HG03066 (cell line): Measurements from ENCODE around the gene INVS.
"Not testable (repeated sequence)": the region's sequence is repeated elsewhere in the genome, so short reads cannot be mapped to it uniquely, and the experiment has no call there.

ENCODE experiments used
- ATAC-seq: cut with Tn5 transposase; IDR thresholded peaks from one replicate; pipeline ENCODE4 v1.9.1; 2021; ENCODE audit warnings: low read depth; ENCODE audit not compliant: unreplicated experiment

INVS gene

DNA sequence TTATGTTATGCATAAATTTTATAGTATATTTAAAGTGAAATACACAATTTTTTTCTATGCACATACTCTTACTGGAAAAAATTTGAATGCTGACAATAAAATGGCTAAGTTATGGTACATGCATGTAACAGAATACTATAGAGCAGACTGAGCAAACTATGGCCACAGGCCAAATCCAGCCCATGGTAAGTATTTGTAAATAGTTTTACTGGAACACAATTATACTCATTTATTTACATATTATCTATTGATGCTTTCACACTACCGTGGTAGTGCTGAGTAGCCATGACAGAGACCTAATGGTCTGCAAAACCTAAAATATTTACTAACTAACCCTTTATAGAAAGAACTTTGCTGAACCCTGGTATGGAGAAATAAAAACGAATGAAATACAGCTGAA is 208.0 kb downstream of the INVS start:
- no peak for ATAC-seq

DNA sequence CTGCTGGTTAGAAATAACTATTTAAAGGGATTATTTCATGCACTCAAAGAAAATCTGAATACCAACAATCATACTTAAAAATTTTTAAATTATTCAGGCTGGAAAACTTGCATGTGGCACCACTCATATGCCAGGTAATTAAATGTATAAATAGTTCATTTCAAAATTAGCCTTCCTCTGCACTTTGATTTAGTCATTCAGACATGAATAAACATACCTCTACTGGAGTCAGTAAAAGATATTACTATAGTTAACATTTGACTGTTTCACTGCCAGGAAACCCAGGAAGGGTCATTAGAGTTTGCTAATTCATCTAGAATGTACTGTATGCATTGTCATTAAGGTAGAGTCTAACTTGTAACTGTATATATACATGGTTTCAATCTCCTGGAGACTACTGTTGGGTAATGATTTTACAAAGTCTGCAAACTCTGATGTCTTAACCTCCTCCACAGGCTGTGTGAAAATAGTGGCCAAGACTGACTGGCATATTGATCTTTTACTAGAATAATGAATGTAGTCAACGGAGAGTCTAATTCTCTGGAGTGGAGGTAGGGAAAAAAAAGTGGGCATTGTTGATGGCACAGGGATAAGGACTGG is 210.0 kb downstream of the INVS start:
- ATAC-seq, result no peak

DNA sequence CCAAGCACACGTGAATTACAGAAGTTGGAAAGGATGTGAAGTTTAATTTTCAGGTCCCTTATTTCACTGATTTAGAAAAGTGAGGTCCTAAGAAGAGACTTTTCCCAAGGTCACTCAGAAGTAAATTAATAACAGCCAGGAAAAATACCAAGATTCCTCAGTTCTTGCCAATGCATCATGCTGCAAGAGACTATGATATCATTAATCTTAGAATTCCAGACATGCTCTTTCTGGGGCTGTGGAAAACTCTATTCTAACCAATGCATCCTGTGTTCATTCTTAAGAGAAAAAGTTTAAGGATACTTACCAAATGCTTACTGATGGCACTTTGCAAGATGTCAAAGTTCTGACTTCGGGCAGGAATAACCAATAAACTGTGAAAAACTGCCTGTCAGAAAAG is 210.9 kb downstream of the INVS start:
- ATAC-seq, result no peak

DNA sequence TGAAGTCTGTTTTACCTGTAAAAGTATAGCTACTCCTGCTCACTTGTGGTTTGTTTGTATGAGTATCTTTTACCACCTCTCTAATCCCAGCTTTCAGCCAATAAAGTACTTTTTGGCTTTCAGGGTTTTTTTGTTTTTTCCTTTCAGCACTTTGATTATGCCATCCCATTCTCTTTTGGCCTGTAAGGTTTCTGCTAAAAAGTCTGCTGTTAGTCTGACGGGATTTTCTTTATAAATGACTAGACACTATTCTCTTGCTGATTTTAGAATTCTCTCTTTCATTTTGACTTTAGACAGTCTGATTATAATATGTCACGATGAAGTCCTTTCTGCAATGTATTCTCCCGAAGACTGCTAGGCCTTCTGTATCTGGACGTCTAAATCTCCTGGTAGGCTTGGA is 216.5 kb downstream of the INVS start:
- ATAC-seq, result no peak

DNA sequence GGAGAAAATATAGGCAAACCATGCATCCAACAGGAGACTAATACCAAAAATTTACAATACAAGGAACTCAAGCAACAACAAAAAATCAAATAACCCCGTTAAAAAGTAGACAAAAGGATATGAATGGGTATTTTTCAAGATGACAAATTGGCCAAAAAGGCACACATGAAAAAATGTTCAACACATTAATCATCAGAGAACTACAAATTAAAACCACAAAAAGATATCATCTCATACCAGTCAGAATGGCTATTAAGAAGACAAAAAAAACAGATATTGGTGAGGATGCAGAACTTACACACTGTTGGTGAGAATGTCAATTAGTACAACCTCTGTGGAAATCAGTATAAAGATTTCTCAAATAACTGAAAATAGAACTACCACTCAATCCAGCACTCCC is 218.7 kb downstream of the INVS start:
- ATAC-seq, result no peak

DNA sequence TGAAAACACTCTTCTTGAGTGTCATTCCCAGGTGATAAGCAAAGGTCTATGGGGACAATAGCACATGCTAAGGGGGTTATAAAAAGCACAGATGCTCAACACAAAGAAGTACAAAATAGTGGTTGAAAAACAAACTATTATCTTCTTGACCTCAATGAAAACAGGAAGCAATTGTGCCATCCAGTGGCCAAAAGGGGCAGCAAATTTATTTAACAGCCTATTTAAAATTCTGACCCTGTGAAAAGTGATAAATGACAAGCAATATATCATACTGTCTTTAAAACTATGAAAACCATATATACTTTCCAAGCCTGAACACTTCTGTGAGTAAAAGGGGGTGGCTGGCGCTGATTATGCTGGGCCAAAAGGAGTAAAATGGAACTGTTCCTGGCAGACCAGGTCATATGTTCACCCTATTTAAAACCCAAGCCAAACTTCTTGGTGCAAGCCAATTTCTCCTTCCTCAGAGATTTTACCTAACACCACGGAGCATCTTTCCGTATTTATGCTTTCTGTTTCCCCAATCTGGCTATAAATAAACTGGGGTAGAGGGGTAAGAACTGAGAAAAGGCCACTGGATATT is 224.0 kb downstream of the INVS start:
- ATAC-seq, result no peak

DNA sequence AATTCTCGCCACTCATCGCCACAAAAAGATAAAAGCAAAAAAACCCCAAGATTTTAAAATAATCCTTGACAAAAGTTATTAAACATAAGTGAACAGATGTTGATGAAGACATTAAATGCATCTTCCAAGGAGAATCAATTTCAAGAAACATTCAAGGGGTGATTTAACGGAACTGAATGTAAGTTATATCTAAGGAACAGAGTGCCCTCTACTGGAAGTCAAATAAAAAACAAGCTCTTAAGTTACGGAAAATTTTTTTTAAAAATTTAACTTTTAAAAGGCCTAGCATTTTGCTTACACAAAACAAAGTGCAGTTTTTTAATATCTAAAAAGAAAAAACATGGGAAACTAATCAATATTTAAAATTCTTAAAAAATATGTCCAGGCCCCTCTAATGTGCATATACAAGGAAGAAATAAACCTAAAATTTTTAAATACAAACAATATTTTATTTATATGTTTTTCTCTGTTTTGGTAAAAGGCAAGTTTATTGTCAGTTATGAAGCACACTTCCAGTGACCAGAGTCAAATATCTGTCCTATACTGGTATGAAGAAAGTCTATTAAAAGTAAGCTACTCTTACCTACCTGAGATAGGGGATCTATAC is 225.7 kb downstream of the INVS start:
- ATAC-seq, result no peak

DNA sequence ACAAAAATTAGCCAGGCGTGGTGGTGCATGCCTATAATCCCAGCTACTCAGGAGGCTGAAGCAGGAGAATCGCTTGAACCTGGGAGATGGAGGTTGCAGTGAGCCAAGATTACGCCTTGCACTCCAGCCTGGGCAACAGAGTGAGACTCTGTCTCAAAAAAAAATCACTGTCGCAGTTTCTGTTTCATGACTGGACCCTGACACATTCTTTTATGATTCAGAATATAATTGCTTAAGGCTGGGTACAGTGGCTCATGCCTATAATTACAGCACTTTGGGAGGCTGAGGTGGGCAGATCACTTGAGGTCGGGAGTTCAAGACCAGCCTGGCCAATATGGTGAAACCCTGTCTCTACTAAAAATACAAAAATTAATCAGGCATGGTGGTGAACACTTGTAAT is 239.7 kb downstream of the INVS start:
- ATAC-seq, result not testable (repeated sequence)

DNA sequence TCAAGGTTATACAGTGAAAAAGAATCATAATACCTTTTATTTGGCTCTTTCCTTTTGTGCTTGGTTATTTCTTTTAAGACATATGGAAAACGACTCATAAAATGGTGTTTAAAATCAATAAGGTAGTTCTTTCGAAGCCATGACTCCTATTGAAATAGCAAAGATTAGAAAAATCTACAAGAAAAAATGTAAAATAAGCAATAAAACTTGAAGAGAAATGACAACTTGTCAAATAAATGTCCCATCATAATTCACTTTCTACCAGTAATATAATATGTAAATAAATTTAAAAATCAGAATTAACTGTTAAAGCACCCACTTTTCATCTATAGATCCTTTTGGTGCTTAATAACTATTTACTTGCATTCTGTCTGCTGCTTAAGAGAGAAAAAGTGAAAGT is 241.2 kb downstream of the INVS start:
- no peak for ATAC-seq

DNA sequence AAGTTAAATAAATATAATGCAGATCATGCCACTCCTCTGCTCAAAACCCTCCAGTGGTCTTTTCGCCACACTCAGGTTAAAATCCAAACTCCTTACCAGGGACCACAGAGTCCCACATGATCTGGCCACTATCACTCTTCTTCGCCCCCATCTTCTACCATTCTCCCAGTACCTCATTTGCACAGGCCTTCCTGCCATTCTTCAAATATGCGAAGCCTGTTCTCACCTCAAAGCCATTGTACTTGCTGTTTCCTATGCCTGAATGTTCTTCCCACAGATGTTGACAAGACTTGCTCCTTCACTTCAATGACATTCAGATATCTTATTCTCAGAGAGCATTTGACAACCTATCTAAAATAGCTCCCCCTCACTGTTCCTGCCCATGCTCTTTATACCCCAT is 242.8 kb downstream of the INVS start:
- ATAC-seq, result no peak

DNA sequence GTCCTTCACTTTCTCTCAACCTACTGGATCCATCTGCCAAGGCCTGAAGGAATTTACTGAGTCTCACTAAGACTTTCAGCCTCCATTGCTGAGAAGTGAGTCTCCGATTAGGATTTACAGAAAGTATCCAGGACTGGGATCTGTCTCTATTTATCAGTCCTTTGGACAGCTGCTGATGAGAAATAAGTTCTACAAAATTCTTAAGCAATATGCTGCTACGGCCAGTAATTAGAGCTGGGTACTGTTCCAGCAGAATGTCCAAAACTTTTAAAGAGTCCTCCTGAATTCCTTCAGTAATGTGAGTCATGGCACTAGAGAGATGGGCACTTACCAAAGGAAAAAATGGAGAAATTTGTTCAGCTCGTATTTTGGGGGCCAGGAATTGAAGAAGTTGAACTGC is 247.8 kb downstream of the INVS start:
- no peak for ATAC-seq

DNA sequence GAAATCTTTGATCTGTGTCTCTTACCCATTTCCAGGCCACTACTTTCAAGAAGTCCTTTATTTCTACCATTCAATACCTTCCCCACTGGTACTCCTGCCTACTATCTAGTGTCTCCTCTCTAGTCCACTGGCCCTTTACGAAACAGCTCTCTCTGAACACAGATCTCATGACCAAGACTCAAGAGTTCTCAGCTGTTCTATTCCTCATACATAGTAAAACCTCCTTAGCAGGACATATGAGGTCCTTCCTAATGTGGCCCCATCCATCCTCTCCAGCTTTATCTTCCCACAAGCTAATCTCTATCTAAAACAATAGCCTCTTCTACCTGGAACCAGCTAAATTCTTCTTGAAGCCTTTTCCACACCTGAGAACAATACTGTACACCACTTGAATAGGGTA is 251.1 kb downstream of the INVS start:
- no peak for ATAC-seq
